Measurements from ENCODE around the gene SLC31A2. TPM values are rescaled to one million over a fixed set of nuclear protein-coding genes. Genes with fewer than 3 reads are reported as not detected.

SLC31A2 gene
- total RNA-seq, 1 donor from 2014 or later, result 7.1 TPM

- H3K27ac Mint-ChIP-seq (ENCODE audit: unreplicated experiment), result no peak overlapping the region
- H3K4me3 Mint-ChIP-seq (ENCODE audit: unreplicated experiment), result no peak overlapping the region
- no peak for TF ChIP-seq EZH2 (IDR thresholded peaks at IDR 0.05; ENCODE audit: insufficient read depth, low read length)
- TF ChIP-seq CTCF (IDR thresholded peaks at IDR 0.05; ENCODE audit: insufficient read depth, low read depth, low read length), result no peak
- no peak overlapping the region for H2AFZ ChIP-seq (ENCODE audit: low read depth, low read length)
- no peaks in the 10 kb centered on the region for H3K9me3 Mint-ChIP-seq (ENCODE audit: unreplicated experiment)
- no peak for FAIRE-seq
- H3K9ac ChIP-seq (ENCODE audit: low read length), result no peak overlapping the region
- H3K4me1 ChIP-seq (ENCODE audit: insufficient read depth, low read length), result no peaks in the 10 kb centered on the region
- H3K27me3 ChIP-seq (ENCODE audit: insufficient read depth, low read length), result no peaks in the 10 kb centered on the region
- peaks cover 43% of the 10 kb centered on the region for H3K36me3 ChIP-seq (ENCODE audit: insufficient read depth, low read length)
- DNase-seq (ENCODE audit: low read depth), result no peak
- H3K36me3 Mint-ChIP-seq (ENCODE audit: low read depth, unreplicated experiment), result peaks cover 22% of the 10 kb centered on the region
- H3K27me3 Mint-ChIP-seq (ENCODE audit: low read depth, unreplicated experiment), result no peaks in the 10 kb centered on the region
- no peak overlapping the region for H3K4me3 ChIP-seq (ENCODE audit: insufficient read depth, low read depth, low read length)
- no peak overlapping the region for H3K27ac ChIP-seq (ENCODE audit: low read depth, low read length)
- H3K4me2 ChIP-seq (ENCODE audit: low read length), result no peak overlapping the region
- peaks cover 3% of the 10 kb centered on the region for H4K20me1 ChIP-seq (ENCODE audit: insufficient read depth, low read length)
- H3K9me3 ChIP-seq (ENCODE audit: insufficient read depth, low read depth, low read length), result no peaks in the 10 kb centered on the region
- H3K4me1 Mint-ChIP-seq (ENCODE audit: low read depth, unreplicated experiment), result no peaks in the 10 kb centered on the region
- no peaks in the 10 kb centered on the region for H3K79me2 ChIP-seq (ENCODE audit: insufficient read depth, low read length)
Observed at GRCh38 chr9:113199683-113200329, 49.0 kb downstream of the SLC31A2 start.

- Histone ChIP-seq H3K36me3 (ENCODE audit: insufficient read depth, low read length) (peaks cover 34% of the 10 kb centered on the region), H3K4me2 (ENCODE audit: low read length) (no peak overlapping the region), H2AFZ (ENCODE audit: low read depth, low read length) (no peak overlapping the region), H3K27ac (ENCODE audit: low read depth, low read length) (no peak overlapping the region), H3K27me3 (ENCODE audit: insufficient read depth, low read length) (no peaks in the 10 kb centered on the region), H3K9me3 (ENCODE audit: insufficient read depth, low read depth, low read length) (no peaks in the 10 kb centered on the region), H3K9ac (ENCODE audit: low read length) (no peak overlapping the region), H3K4me1 (ENCODE audit: insufficient read depth, low read length) (no peaks in the 10 kb centered on the region), H4K20me1 (ENCODE audit: insufficient read depth, low read length) (no peaks in the 10 kb centered on the region), H3K79me2 (ENCODE audit: insufficient read depth, low read length) (no peaks in the 10 kb centered on the region), H3K4me3 (ENCODE audit: insufficient read depth, low read depth, low read length) (no peak overlapping the region)
- Mint-ChIP-seq H3K4me3 (ENCODE audit: unreplicated experiment) (no peak overlapping the region), H3K27ac (ENCODE audit: unreplicated experiment) (no peak overlapping the region), H3K9me3 (ENCODE audit: unreplicated experiment) (no peaks in the 10 kb centered on the region), H3K4me1 (ENCODE audit: low read depth, unreplicated experiment) (no peaks in the 10 kb centered on the region), H3K36me3 (ENCODE audit: low read depth, unreplicated experiment) (peaks cover 9% of the 10 kb centered on the region), H3K27me3 (ENCODE audit: low read depth, unreplicated experiment) (no peaks in the 10 kb centered on the region)
- DNase-seq (ENCODE audit: low read depth) (no peak), FAIRE-seq (no peak)
- TF ChIP-seq CTCF (IDR thresholded peaks at IDR 0.05; ENCODE audit: insufficient read depth, low read depth, low read length), result no peak
- no peak for TF ChIP-seq EZH2 (IDR thresholded peaks at IDR 0.05; ENCODE audit: insufficient read depth, low read length)
Observed at GRCh38 chr9:113205432-113205831, 54.6 kb downstream of the SLC31A2 start.

- no peak overlapping the region for H3K4me3 ChIP-seq (ENCODE audit: insufficient read depth, low read depth, low read length)
- H3K4me2 ChIP-seq (ENCODE audit: low read length), result no peak overlapping the region
- H4K20me1 ChIP-seq (ENCODE audit: insufficient read depth, low read length), result no peaks in the 10 kb centered on the region
- no peaks in the 10 kb centered on the region for H3K9me3 ChIP-seq (ENCODE audit: insufficient read depth, low read depth, low read length)
- H2AFZ ChIP-seq (ENCODE audit: low read depth, low read length), result no peak overlapping the region
- no peak for DNase-seq (ENCODE audit: low read depth)
- TF ChIP-seq EZH2 (IDR thresholded peaks at IDR 0.05; ENCODE audit: insufficient read depth, low read length) (no peak), CTCF (IDR thresholded peaks at IDR 0.05; ENCODE audit: insufficient read depth, low read depth, low read length) (no peak)
- no peak overlapping the region for H3K4me3 Mint-ChIP-seq (ENCODE audit: unreplicated experiment)
- H3K4me1 Mint-ChIP-seq (ENCODE audit: low read depth, unreplicated experiment), result no peaks in the 10 kb centered on the region
- H3K36me3 ChIP-seq (ENCODE audit: insufficient read depth, low read length), result peaks cover 34% of the 10 kb centered on the region
- FAIRE-seq, result no peak
- no peak overlapping the region for H3K27ac ChIP-seq (ENCODE audit: low read depth, low read length)
- no peak overlapping the region for H3K27ac Mint-ChIP-seq (ENCODE audit: unreplicated experiment)
- no peak overlapping the region for H3K9ac ChIP-seq (ENCODE audit: low read length)
- H3K27me3 Mint-ChIP-seq (ENCODE audit: low read depth, unreplicated experiment), result no peaks in the 10 kb centered on the region
- H3K36me3 Mint-ChIP-seq (ENCODE audit: low read depth, unreplicated experiment), result peaks cover 9% of the 10 kb centered on the region
- no peaks in the 10 kb centered on the region for H3K9me3 Mint-ChIP-seq (ENCODE audit: unreplicated experiment)
- no peaks in the 10 kb centered on the region for H3K27me3 ChIP-seq (ENCODE audit: insufficient read depth, low read length)
- H3K79me2 ChIP-seq (ENCODE audit: insufficient read depth, low read length), result no peaks in the 10 kb centered on the region
- H3K4me1 ChIP-seq (ENCODE audit: insufficient read depth, low read length), result no peaks in the 10 kb centered on the region
Observed at GRCh38 chr9:113205861-113206260, 55.1 kb downstream of the SLC31A2 start.

Data from astrocyte (in vitro differentiated cells and primary cell).